ENCODE measurements around the gene IMMT. TPM values are rescaled to one million over a fixed set of nuclear protein-coding genes. Genes with fewer than 3 reads are reported as not detected.
A peak's percentile ranks its signal among the peaks of the same experiment; 100 is the strongest.

IMMT gene
- total and polyA plus RNA-seq, 9 of the 15 experiments (the other 6 are each of a cell fraction or from before 2014, with no cell fraction given), result 119 to 294 (median 140) TPM

DNA sequence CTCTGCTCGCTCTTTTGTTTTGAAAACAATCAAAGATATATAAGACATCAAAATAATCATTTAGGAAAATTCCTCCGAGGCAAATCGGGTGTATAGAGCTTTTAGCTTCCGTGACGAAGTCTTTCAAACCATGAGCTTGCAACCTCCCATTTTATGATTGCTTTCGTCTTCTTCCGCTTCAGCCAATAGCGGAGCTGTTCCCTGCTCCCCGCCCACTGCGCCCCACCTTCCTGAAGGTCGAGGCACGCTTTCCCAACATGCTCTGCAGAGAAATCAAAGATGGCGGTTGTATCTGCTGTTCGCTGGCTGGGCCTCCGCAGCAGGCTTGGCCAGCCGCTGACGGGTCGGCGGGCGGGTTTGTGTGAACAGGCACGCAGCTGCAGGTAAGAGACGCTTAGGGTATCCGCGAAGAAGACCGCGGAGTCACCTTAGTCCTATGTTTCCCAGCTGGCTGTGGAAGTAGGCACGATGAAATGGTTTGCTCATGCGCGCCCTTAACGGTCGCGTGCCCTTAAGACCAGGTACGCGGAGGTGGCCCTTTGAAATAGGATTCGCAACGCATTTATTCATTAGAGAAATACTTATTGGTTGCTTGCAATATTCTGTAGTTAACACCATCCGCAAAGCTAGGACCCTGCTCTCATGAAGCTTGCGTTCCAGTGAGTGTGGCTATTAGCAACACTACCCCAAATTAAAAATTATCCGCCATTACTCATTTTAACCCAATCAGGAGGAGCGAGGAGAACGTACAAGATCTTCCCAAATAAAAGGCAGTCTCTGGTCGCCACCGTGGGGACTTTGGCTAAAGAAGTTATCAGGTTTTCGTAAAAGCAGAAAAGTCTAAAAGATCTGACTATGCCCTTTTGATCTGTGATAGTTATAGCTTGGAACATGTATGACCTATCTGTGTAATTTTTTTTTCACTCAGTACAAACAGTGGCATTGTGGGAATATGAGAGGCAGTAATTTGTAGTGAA lies 89.0 kb downstream of the IMMT start, which contains the start of gene PTCD3 (continued):
- TF ChIP-seq ZKSCAN3 (CRISPR knock-in tag; IDR thresholded peaks at IDR 0.05) (no peak), HNRNPH1 (optimal IDR thresholded peaks at IDR 0.05; ENCODE audit: low read depth, low read length) (no peak), TSC22D4 (tag; IDR thresholded peaks at IDR 0.05) (no peak), GTF2E2 (tag; IDR thresholded peaks at IDR 0.05) (peak; percentile 72; the same call in 1 of the 2 replicates), HNRNPUL1 (IDR thresholded peaks at IDR 0.05; ENCODE audit: low read length) (no peak), GATA2 (CRISPR knock-in tag; IDR thresholded peaks at IDR 0.05) (no peak), MCM7 (IDR thresholded peaks at IDR 0.05) (no peak), ZNF778 (CRISPR knock-in tag; IDR thresholded peaks at IDR 0.05) (no peak), POLR3G (IDR thresholded peaks at IDR 0.05; ENCODE audit: extremely low read depth, insufficient read length, insufficient replicate concordance) (no peak), ZNF668 (CRISPR knock-in tag; IDR thresholded peaks at IDR 0.05) (no peak), NELFE (IDR thresholded peaks at IDR 0.05; ENCODE audit: insufficient read depth, insufficient read length) (no peak), SMC3 (conservative IDR thresholded peaks at IDR 0.05; ENCODE audit: insufficient read depth, low read depth, low read length) (0 out of 2 replicates have a peak, but pooled peaks have one; percentile 15), NFE2 (IDR thresholded peaks at IDR 0.05; ENCODE audit: low read depth) (no peak), KLF10 (CRISPR knock-in tag; IDR thresholded peaks at IDR 0.05) (no peak), ZNF41 (CRISPR knock-in tag; conservative IDR thresholded peaks at IDR 0.05) (no peak), CBX2 (IDR thresholded peaks at IDR 0.05; ENCODE audit: insufficient read depth, low read length, poor library complexity, severe bottlenecking) (no peak), THRAP3 (IDR thresholded peaks at IDR 0.05; ENCODE audit: borderline replicate concordance) (no peak), ZNF644 (tag; IDR thresholded peaks at IDR 0.05; ENCODE audit: low read depth) (no peak), HDAC8 (tag; IDR thresholded peaks at IDR 0.05) (no peak), HLTF (IDR thresholded peaks at IDR 0.05) (no peak), HSF4 (CRISPR knock-in tag; IDR thresholded peaks at IDR 0.05; ENCODE audit: borderline replicate concordance) (no peak)
- TF ChIP-seq, protein P1, sequence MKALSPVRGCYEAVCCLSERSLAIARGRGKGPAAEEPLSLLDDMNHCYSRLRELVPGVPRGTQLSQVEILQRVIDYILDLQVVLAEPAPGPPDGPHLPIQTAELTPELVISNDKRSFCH (CRISPR knock-in tag; IDR thresholded peaks at IDR 0.05), result no peak
- TF ChIP-seq, protein P1 (tag; IDR thresholded peaks at IDR 0.05), result 0 out of 2 replicates have a peak, but pooled peaks have one; percentile 25
- TF ChIP-seq, protein P2, sequence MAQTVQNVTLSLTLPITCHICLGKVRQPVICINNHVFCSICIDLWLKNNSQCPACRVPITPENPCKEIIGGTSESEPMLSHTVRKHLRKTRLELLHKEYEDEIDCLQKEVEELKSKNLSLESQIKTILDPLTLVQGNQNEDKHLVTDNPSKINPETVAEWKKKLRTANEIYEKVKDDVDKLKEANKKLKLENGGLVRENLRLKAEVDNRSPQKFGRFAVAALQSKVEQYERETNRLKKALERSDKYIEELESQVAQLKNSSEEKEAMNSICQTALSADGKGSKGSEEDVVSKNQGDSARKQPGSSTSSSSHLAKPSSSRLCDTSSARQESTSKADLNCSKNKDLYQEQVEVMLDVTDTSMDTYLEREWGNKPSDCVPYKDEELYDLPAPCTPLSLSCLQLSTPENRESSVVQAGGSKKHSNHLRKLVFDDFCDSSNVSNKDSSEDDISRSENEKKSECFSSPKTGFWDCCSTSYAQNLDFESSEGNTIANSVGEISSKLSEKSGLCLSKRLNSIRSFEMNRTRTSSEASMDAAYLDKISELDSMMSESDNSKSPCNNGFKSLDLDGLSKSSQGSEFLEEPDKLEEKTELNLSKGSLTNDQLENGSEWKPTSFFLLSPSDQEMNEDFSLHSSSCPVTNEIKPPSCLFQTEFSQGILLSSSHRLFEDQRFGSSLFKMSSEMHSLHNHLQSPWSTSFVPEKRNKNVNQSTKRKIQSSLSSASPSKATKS (CRISPR knock-in tag; IDR thresholded peaks at IDR 0.05), result no peak
- TF ChIP-seq, protein P3, sequence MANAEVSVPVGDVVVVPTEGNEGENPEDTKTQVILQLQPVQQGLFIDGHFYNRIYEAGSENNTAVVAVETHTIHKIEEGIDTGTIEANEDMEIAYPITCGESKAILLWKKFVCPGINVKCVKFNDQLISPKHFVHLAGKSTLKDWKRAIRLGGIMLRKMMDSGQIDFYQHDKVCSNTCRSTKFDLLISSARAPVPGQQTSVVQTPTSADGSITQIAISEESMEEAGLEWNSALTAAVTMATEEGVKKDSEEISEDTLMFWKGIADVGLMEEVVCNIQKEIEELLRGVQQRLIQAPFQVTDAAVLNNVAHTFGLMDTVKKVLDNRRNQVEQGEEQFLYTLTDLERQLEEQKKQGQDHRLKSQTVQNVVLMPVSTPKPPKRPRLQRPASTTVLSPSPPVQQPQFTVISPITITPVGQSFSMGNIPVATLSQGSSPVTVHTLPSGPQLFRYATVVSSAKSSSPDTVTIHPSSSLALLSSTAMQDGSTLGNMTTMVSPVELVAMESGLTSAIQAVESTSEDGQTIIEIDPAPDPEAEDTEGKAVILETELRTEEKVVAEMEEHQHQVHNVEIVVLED (CRISPR knock-in tag; IDR thresholded peaks at IDR 0.05), result peak; percentile 84

Data from K562 (cell line).